Adrenal gland (tissue), 5 donors: ENCODE measurements around the gene DLGAP5.

Experiments
- CTCF ChIP-seq, 6 experiments: fragments of 450-650 bp in 4 of 6; fragments of 200-600 bp in 2 of 6; sonication (generic) in 1 of 6; IDR thresholded peaks; 1 replicate in 5 of 6; 2 replicates in 1 of 6; pipeline versions ENCODE4 v1.5.1 to v1.8.0; 2016 to 2021; ENCODE audit warnings: antibody characterized with exemption in 6 of 6, mild to moderate bottlenecking in 2 of 6, moderate library complexity in 1 of 6
- POLR2A ChIP-seq, 2 donors: fragments of 450-650 bp; IDR thresholded peaks; one replicate each; pipeline ENCODE4 v1.6.1; 2017; ENCODE audit warnings: antibody characterized with exemption in 2 of 2, mild to moderate bottlenecking in 2 of 2, moderate library complexity in 1 of 2
- donor health status: DM: no; HTN: no; CAD: no.

DNA sequence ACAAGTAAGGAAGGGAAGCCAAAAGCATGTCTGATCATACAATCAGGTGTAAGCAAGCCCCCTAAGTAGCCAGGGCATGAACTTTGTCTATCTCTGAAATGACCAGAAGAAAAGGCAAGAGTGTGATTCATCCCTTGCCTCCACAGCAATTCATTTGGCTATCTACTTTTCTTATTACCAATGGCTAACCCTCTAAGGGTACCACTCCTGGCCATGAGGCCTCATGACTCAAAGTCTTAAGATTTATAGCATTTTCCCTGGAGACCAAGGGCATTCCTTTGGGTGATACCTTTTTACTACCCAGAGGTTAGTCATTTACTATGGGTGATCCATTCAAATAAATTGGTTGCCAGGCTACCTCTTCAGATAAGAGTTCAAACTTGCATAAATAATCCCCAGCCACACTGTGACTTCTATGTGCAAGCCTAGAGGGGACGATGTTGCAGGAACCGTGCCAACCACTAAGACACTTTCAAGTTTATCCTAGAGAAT, 63.9 kb downstream of the DLGAP5 start:
- TF ChIP-seq CTCF (IDR thresholded peaks at IDR 0.05) (no peak), POLR2A (IDR thresholded peaks at IDR 0.05) (no peak)
